IMR-90 (cell line): Measurements from ENCODE around the gene SLC23A2. TPM values are rescaled to one million over a fixed set of nuclear protein-coding genes. Genes with fewer than 3 reads are reported as not detected.
A peak's percentile ranks its signal among the peaks of the same experiment; 100 is the strongest.

Experiments
- ATAC-seq: fragments of 200-7000 bp; cut with Tn5 transposase; 2 replicates; pipeline ENCODE4 v1.9.1; 2020; ENCODE audit warnings: low read depth, mild to moderate bottlenecking, moderate library complexity
- BruUV-seq: library from RNA; stranded (reverse); fragments of 400-500 nt; replicated peaks from 2 replicates; lab custom pipeline; 2021; lab: Mats Ljungman, UMichigan
- CTCF ChIA-PET: fragments of 300-600 bp; formaldehyde crosslinking; extraction: SDS; loops from one replicate; lab custom pipeline; 2021; ENCODE audit warnings: antibody characterized with exemption; lab: Yijun Ruan, JAX
- POLR2A ChIA-PET: fragments of 300-600 bp; sonication (Branson Sonifier 250); formaldehyde crosslinking; loops from one replicate; lab custom pipeline; 2022; ENCODE audit warnings: antibody characterized with exemption; ENCODE audit not compliant: unreplicated experiment; lab: Charles Lee
- DNase-seq: peaks from one replicate; pipeline ENCODE4 v3.0.0; 2013
- H2AFZ ChIP-seq: replicated peaks from 2 replicates; pipeline ENCODE3; 2013; ENCODE audit warnings: low read length, mild to moderate bottlenecking; ENCODE audit not compliant: poor library complexity
- H2AK5ac ChIP-seq: 2 replicates; pipeline ENCODE4 v1.6.1; 2013; ENCODE audit warnings: low read depth, low read length, inconsistent platforms
- H2AK9ac ChIP-seq: replicated peaks from 2 replicates; pipeline ENCODE3; 2013; ENCODE audit warnings: mild to moderate bottlenecking, low read depth, low read length, moderate library complexity; ENCODE audit not compliant: poor library complexity
- H2BK120ac ChIP-seq: 2 replicates; pipeline ENCODE4 v1.6.1; 2013; ENCODE audit warnings: low read depth, low read length, inconsistent platforms
- H2BK15ac ChIP-seq: 3 replicates; pipeline ENCODE4 v1.6.1; 2013; ENCODE audit warnings: low read depth, low read length, inconsistent platforms
- H2BK20ac ChIP-seq: 2 replicates; pipeline ENCODE4 v1.6.1; 2013; ENCODE audit warnings: low read depth, mild to moderate bottlenecking, inconsistent platforms, low read length, moderate library complexity
- H2BK5ac ChIP-seq: 2 replicates; pipeline ENCODE4 v1.6.1; 2013; ENCODE audit warnings: mild to moderate bottlenecking, low read depth, low read length, inconsistent platforms; ENCODE audit not compliant: poor library complexity, severe bottlenecking
- H3K14ac ChIP-seq: replicated peaks from 2 replicates; pipeline ENCODE4 v1.6.1; 2013; ENCODE audit warnings: low read depth, low read length, inconsistent platforms
- H3K18ac ChIP-seq: 2 replicates; pipeline ENCODE4 v1.6.1; 2013; ENCODE audit warnings: low read depth, low read length, control low read depth
- H3K23ac ChIP-seq: 2 replicates; pipeline ENCODE4 v1.6.1; 2013; ENCODE audit warnings: low read depth, low read length, inconsistent platforms
- H3K27ac ChIP-seq: 2 replicates; pipeline ENCODE4 v1.5.1; 2013; ENCODE audit warnings: mild to moderate bottlenecking, control low read depth, low read length; ENCODE audit not compliant: insufficient read depth
- H3K27me3 ChIP-seq: 2 replicates; pipeline ENCODE4 v1.6.1; 2013; ENCODE audit warnings: low read length; ENCODE audit not compliant: control insufficient read depth, insufficient read depth
- H3K36me3 ChIP-seq: 2 replicates; pipeline ENCODE4 v1.6.1; 2013; ENCODE audit warnings: low read length, mixed read lengths; ENCODE audit not compliant: control insufficient read depth, insufficient read depth
- H3K4ac ChIP-seq: 2 replicates; pipeline ENCODE4 v1.6.1; 2013; ENCODE audit warnings: low read depth, low read length, inconsistent platforms
- H3K4me1 ChIP-seq: 2 replicates; pipeline ENCODE4 v1.6.1; 2013; ENCODE audit warnings: low read length, mixed read lengths; ENCODE audit not compliant: control insufficient read depth, insufficient read depth
- H3K4me2 ChIP-seq: 2 replicates; pipeline ENCODE4 v1.6.1; 2013; ENCODE audit warnings: low read depth, mild to moderate bottlenecking, control low read depth, low read length, moderate library complexity
- H3K4me3 ChIP-seq: 2 replicates; pipeline ENCODE4 v1.5.1; 2013; ENCODE audit warnings: low read depth, mild to moderate bottlenecking, control low read depth, low read length, moderate library complexity; ENCODE audit not compliant: insufficient read depth
- H3K56ac ChIP-seq: 2 replicates; pipeline ENCODE4 v1.6.1; 2013; ENCODE audit warnings: low read length, inconsistent platforms; ENCODE audit not compliant: insufficient read depth; ENCODE audit errors: extremely low read depth
- H3K79me1 ChIP-seq, 2 experiments: 2 replicates each; pipeline ENCODE4 v1.6.1; 2013; ENCODE audit warnings: low read length in 2 of 2, inconsistent platforms in 1 of 2, low read depth in 1 of 2
- H3K9ac ChIP-seq: 2 replicates; pipeline ENCODE4 v1.6.1; 2013; ENCODE audit warnings: low read depth, low read length, control low read depth
- H3K9me1 ChIP-seq: 2 replicates; pipeline ENCODE4 v1.6.1; 2013; ENCODE audit warnings: low read length, inconsistent platforms; ENCODE audit not compliant: insufficient read depth
- H3K9me3 ChIP-seq: 2 replicates; pipeline ENCODE4 v1.6.1; 2013; ENCODE audit warnings: low read length; ENCODE audit not compliant: control insufficient read depth, insufficient read depth
- H4K20me1 ChIP-seq: 2 replicates; pipeline ENCODE4 v1.6.1; 2013; ENCODE audit warnings: low read length, inconsistent platforms; ENCODE audit not compliant: insufficient read depth
- H4K5ac ChIP-seq: 2 replicates; pipeline ENCODE4 v1.6.1; 2013; ENCODE audit warnings: mild to moderate bottlenecking, low read depth, low read length, control low read depth
- H4K8ac ChIP-seq, 2 experiments: 2 replicates each; pipeline ENCODE4 v1.6.1; 2013; ENCODE audit warnings: low read depth in 2 of 2, low read length in 2 of 2, control low read depth in 1 of 2, inconsistent platforms in 1 of 2
- H4K91ac ChIP-seq: 2 replicates; pipeline ENCODE4 v1.6.1; 2013; ENCODE audit warnings: low read depth, low read length, inconsistent platforms; ENCODE audit not compliant: insufficient read depth
- MXI1 ChIP-seq: IDR thresholded peaks from 2 replicates; pipeline ENCODE4 v1.6.1; 2012; ENCODE audit warnings: low read depth, mild to moderate bottlenecking, low read length, moderate library complexity, borderline replicate concordance
- NFE2L2 ChIP-seq: fragments of 150-350 bp; IDR thresholded peaks from 2 replicates; pipeline ENCODE4 v1.6.1; 2016; ENCODE audit warnings: low read depth, mild to moderate bottlenecking, low read length
- POLR2A ChIP-seq: IDR thresholded peaks from 2 replicates; pipeline ENCODE4 v1.6.1; 2012; ENCODE audit warnings: mild to moderate bottlenecking, low read depth, low read length
- USF2 ChIP-seq: fragments of 150-350 bp; IDR thresholded peaks from 2 replicates; pipeline ENCODE4 v1.6.1; 2017; ENCODE audit warnings: mild to moderate bottlenecking, antibody characterized with exemption, low read length, low read depth
- WGBS, 2 experiments: methylation state at CpG; one replicate each; pipeline versions ENCODE4 v1.1.5 to v1.1.7; 2013; ENCODE audit warnings: missing lambda C conversion rate in 2 of 2; ENCODE audit not compliant: insufficient read length in 1 of 2; ENCODE audit errors: extremely low coverage in 2 of 2; 5-methylcytosine and 5-hydroxymethylcytosine counted together
- dilution Hi-C: fragments of 300-500 bp; cut with HindIII; formaldehyde crosslinking; loops from one replicate; pipeline ENCODE4 v1.14.3; 2018; ENCODE audit warnings: low sequenced_read_pairs; ENCODE audit not compliant: unreplicated experiment
- in situ Hi-C: fragments of 300-500 bp; cut with MboI; formaldehyde crosslinking; loops from 3 replicates; pipeline ENCODE4 v1.14.3; 2019; ENCODE audit warnings: low sequenced_read_pairs, inconsistent platforms, mixed read lengths
- intact Hi-C: fragments of 100-400 bp; cut with micrococcal nuclease; formaldehyde crosslinking; loops from 2 replicates; pipeline ENCODE4 v1.10.0; 2022
- polyA plus RNA-seq, 3 experiments: library from polyadenylated mRNA; depleted of rRNA; stranded (reverse); fragments of >200 nt; gene quantifications; 2 replicates each; pipeline ENCODE4 v1.2.3, GENCODE V29; 2012; ENCODE audit warnings: low replicate concordance in 1 of 3
- total RNA-seq: library from RNA; depleted of rRNA; stranded (reverse); fragments of >200 nt; gene quantifications from 2 replicates; pipeline ENCODE4 v1.2.3, GENCODE V29; 2012

Gene SLC23A2
- total and polyA plus RNA-seq, 2 of the 4 experiments (the other 2 are of a cell fraction): 10.2 to 14.4 TPM

GRCh38 chr20:4962241-4962855 lies 39.0 kb downstream of the SLC23A2 start:
- Histone ChIP-seq H3K27me3 (no peaks in the 10 kb centered on the region), H3K27ac (peak overlapping the region; percentile 59; the same call in 1 of the 2 replicates), H2BK20ac (no peak overlapping the region), H4K8ac (peak overlapping the region in 1 of 2 experiments; percentile 79; a peak in 2 of 4 replicates), H3K36me3 (no peaks in the 10 kb centered on the region), H3K79me1 (peaks cover 15 to 35% of the 10 kb centered on the region in 2 experiments), H3K4me2 (no peak overlapping the region), H3K9me3 (no peaks in the 10 kb centered on the region), H3K18ac (peak overlapping the region; percentile 84), H2AK5ac (peak overlapping the region; percentile 88), H4K20me1 (no peaks in the 10 kb centered on the region), H3K56ac (no peak overlapping the region), H3K14ac (peak overlapping the region; percentile 89; the same call in 1 of the 2 replicates), H4K5ac (peak overlapping the region; percentile 91), H2AK9ac (peak overlapping the region; percentile 66), H3K23ac (peak overlapping the region; percentile 81; the same call in 1 of the 2 replicates), H2BK120ac (peak overlapping the region; percentile 72; the same call in 1 of the 2 replicates), H3K9me1 (peaks cover 5% of the 10 kb centered on the region), H3K4me3 (no peak overlapping the region), H2BK5ac (peak overlapping the region; percentile 59), H2AFZ (peak overlapping the region; percentile 18), H3K4me1 (peaks cover 16% of the 10 kb centered on the region), H4K91ac (peak overlapping the region; percentile 90), H2BK15ac (peak overlapping the region; percentile 70; the same call in 1 of the 3 replicates), H3K9ac (no peak overlapping the region), H3K4ac (peak overlapping the region; percentile 73)
- no TSS peak for BruUV-seq
- no peak for DNase-seq
- ATAC-seq: no peak
- WGBS, 2 experiments: 76% methylated on average over 5 of the region's 10 CpGs; no CpG with 5 or more reads in 1 of the 2 experiments
- TF ChIP-seq NFE2L2 (no peak), USF2 (peak; percentile 25; the same call in 1 of the 2 replicates), MXI1 (no peak), POLR2A (no peak)
- intact Hi-C loops (no loop called here), in situ Hi-C loops (loop anchor here (25.0 kb wide), 1 partner anchor 350 kb away; no protein-coding TSS in a partner anchor), dilution Hi-C loops (no loop called here)
- ChIA-PET CTCF (interaction anchor here (0.6 to 1.9 kb wide), 3 partner anchors 12 to 139 kb away, joined by 3 to 7 read pairs (median 5); no protein-coding TSS in a partner anchor), POLR2A (no interaction called here)
